H9 (cell line): ENCODE data around the gene TSPAN32. TPM values are rescaled to one million over a fixed set of nuclear protein-coding genes. Genes with fewer than 3 reads are reported as not detected.

Experiments used
- DNase-seq: peaks from one replicate; pipeline ENCODE4 v3.0.0-alpha.2; 2017
- H2AFZ ChIP-seq: one replicate; pipeline ENCODE4 v1.6.1; 2013; ENCODE audit warnings: mild to moderate bottlenecking, low read length, control low read depth, moderate library complexity
- H2AK5ac ChIP-seq: 2 replicates; pipeline ENCODE4 v1.6.1; 2013; ENCODE audit warnings: low read length, control low read depth, mixed read lengths; ENCODE audit not compliant: insufficient read length
- H2BK120ac ChIP-seq: one replicate; pipeline ENCODE4 v1.6.1; 2013; ENCODE audit warnings: low read depth, mild to moderate bottlenecking, low read length, control low read depth, inconsistent platforms; ENCODE audit not compliant: poor library complexity, severe bottlenecking
- H2BK12ac ChIP-seq: 2 replicates; pipeline ENCODE4 v1.6.1; 2013; ENCODE audit warnings: low read length, control low read depth, mixed read lengths, low read depth; ENCODE audit not compliant: insufficient read length
- H2BK15ac ChIP-seq: 2 replicates; pipeline ENCODE4 v1.6.1; 2013; ENCODE audit warnings: low read depth, low read length, control low read depth
- H2BK20ac ChIP-seq: one replicate; pipeline ENCODE4 v1.6.1; 2013; ENCODE audit warnings: low read depth, mild to moderate bottlenecking, low read length, control low read depth, inconsistent platforms; ENCODE audit not compliant: poor library complexity, severe bottlenecking
- H2BK5ac ChIP-seq: 2 replicates; pipeline ENCODE4 v1.6.1; 2013; ENCODE audit warnings: low read length, control low read depth, mixed read lengths; ENCODE audit not compliant: insufficient read length
- H3K14ac ChIP-seq: 2 replicates; pipeline ENCODE4 v1.6.1; 2013; ENCODE audit warnings: low read length, control low read depth; ENCODE audit not compliant: insufficient read depth
- H3K18ac ChIP-seq: 2 replicates; pipeline ENCODE4 v1.6.1; 2013; ENCODE audit warnings: low read depth, mild to moderate bottlenecking, mixed read lengths, low read length, control low read depth; ENCODE audit not compliant: insufficient read length
- H3K23ac ChIP-seq: 2 replicates; pipeline ENCODE4 v1.6.1; 2013; ENCODE audit warnings: low read length, control low read depth, mixed read lengths, low read depth; ENCODE audit not compliant: insufficient read length
- H3K23me2 ChIP-seq: 2 replicates; pipeline ENCODE4 v1.6.1; 2013; ENCODE audit warnings: low read depth, mild to moderate bottlenecking, mixed read lengths, low read length, control low read depth; ENCODE audit not compliant: insufficient read length, poor library complexity, severe bottlenecking
- H3K27ac ChIP-seq: 2 replicates; pipeline ENCODE4 v1.5.1; 2013; ENCODE audit warnings: low read length, control low read depth, mixed read lengths, low read depth; ENCODE audit not compliant: insufficient read length
- H3K27me3 ChIP-seq: 2 replicates; pipeline ENCODE4 v1.6.1; 2013; ENCODE audit warnings: low read length, control low read depth, inconsistent platforms; ENCODE audit not compliant: insufficient read depth
- H3K4ac ChIP-seq: 2 replicates; pipeline ENCODE4 v1.6.1; 2013; ENCODE audit warnings: low read depth, mild to moderate bottlenecking, control low read depth, inconsistent platforms, low read length, moderate library complexity
- H3K4me1 ChIP-seq: 2 replicates; pipeline ENCODE4 v1.6.1; 2013; ENCODE audit warnings: low read length, control low read depth, inconsistent platforms; ENCODE audit not compliant: insufficient read depth
- H3K4me2 ChIP-seq: 2 replicates; pipeline ENCODE4 v1.6.1; 2013; ENCODE audit warnings: low read length, control low read depth, mixed read lengths; ENCODE audit not compliant: insufficient read length, insufficient read depth
- H3K56ac ChIP-seq: 2 replicates; pipeline ENCODE4 v1.6.1; 2013; ENCODE audit warnings: low read depth, mild to moderate bottlenecking, mixed read lengths, low read length, control low read depth; ENCODE audit not compliant: insufficient read length
- H3K79me1 ChIP-seq: 2 replicates; pipeline ENCODE4 v1.6.1; 2013; ENCODE audit warnings: low read depth, mild to moderate bottlenecking, moderate library complexity, low read length, control low read depth, inconsistent platforms; ENCODE audit not compliant: insufficient read depth, poor library complexity, severe bottlenecking
- H3K79me2 ChIP-seq: 2 replicates; pipeline ENCODE4 v1.6.1; 2013; ENCODE audit warnings: low read length, control low read depth, inconsistent platforms; ENCODE audit not compliant: insufficient read depth
- H3K9ac ChIP-seq: 2 replicates; pipeline ENCODE4 v1.6.1; 2013; ENCODE audit warnings: low read length, control low read depth, mixed read lengths; ENCODE audit not compliant: insufficient read length; ENCODE audit errors: extremely low read depth
- H3K9me3 ChIP-seq: one replicate; pipeline ENCODE4 v1.6.1; 2013; ENCODE audit warnings: low read depth, low read length, inconsistent platforms; ENCODE audit not compliant: control insufficient read depth
- H3T11ph ChIP-seq: one replicate; pipeline ENCODE4 v1.6.1; 2013; ENCODE audit warnings: mild to moderate bottlenecking, low read length, control low read depth, inconsistent platforms
- H4K20me1 ChIP-seq: one replicate; pipeline ENCODE4 v1.6.1; 2013; ENCODE audit not compliant: control insufficient read depth, insufficient read length, insufficient read depth
- H4K5ac ChIP-seq: 2 replicates; pipeline ENCODE4 v1.6.1; 2013; ENCODE audit warnings: low read depth, mild to moderate bottlenecking, mixed read lengths, low read length, control low read depth; ENCODE audit not compliant: insufficient read length
- H4K8ac ChIP-seq: replicated peaks from 2 replicates; pipeline ENCODE4 v1.6.1; 2013; ENCODE audit warnings: low read length, control low read depth, mixed read lengths, low read depth; ENCODE audit not compliant: insufficient read length
- H4K91ac ChIP-seq: 2 replicates; pipeline ENCODE4 v1.6.1; 2013; ENCODE audit warnings: low read depth, mild to moderate bottlenecking, moderate library complexity, mixed read lengths, low read length, control low read depth; ENCODE audit not compliant: insufficient read length
- H3K27ac Mint-ChIP-seq, 3 experiments: 2 replicates in 2 of 3; 3 replicates in 1 of 3; pipeline ENCODE4 v1.8.0; 2020 to 2021; ENCODE audit warnings: mixed read lengths in 3 of 3, mild to moderate bottlenecking in 1 of 3, moderate library complexity in 1 of 3
- H3K27me3 Mint-ChIP-seq: 2 replicates; pipeline ENCODE4 v1.8.0; 2021; ENCODE audit warnings: low read depth, mild to moderate bottlenecking, moderate library complexity, mixed read lengths
- H3K36me3 Mint-ChIP-seq, 3 experiments: 2 replicates in 2 of 3; 3 replicates in 1 of 3; pipeline ENCODE4 v1.8.0; 2020 to 2021; ENCODE audit warnings: low read depth in 3 of 3, mixed read lengths in 3 of 3; ENCODE audit not compliant: insufficient read depth in 1 of 3
- H3K4me1 Mint-ChIP-seq, 2 experiments: 2 replicates each; pipeline ENCODE4 v1.8.0; 2020; ENCODE audit warnings: mixed read lengths in 2 of 2
- H3K4me3 Mint-ChIP-seq, 2 experiments: 2 replicates in 1 of 2; 3 replicates in 1 of 2; pipeline ENCODE4 v1.8.0; 2020 to 2021; ENCODE audit warnings: mild to moderate bottlenecking in 2 of 2, mixed read lengths in 2 of 2, moderate library complexity in 1 of 2
- H3K9me3 Mint-ChIP-seq, 2 experiments: 2 replicates in 1 of 2; 3 replicates in 1 of 2; pipeline ENCODE4 v1.8.0; 2020; ENCODE audit warnings: mild to moderate bottlenecking in 2 of 2, mixed read lengths in 2 of 2, moderate library complexity in 1 of 2
- WGBS: extraction: QIAGEN DNeasy Blood & Tissue Kit; methylation state at CpG from one replicate; pipeline ENCODE4 v1.1.7; 2013; ENCODE audit warnings: missing lambda C conversion rate, low lambda C conversion rate, mixed read lengths; ENCODE audit not compliant: insufficient read length; ENCODE audit errors: extremely low coverage; 5-methylcytosine and 5-hydroxymethylcytosine counted together
- total RNA-seq: library from RNA; stranded (reverse); gene quantifications from 2 replicates; pipeline ENCODE4 v1.2.1, GENCODE V29; 2021
- TF ChIP-seq, protein P1 (sequence below): fragments of 200-600 bp; sonication (generic); conservative IDR thresholded peaks from 3 replicates; pipeline ENCODE4 v1.8.0; 2021; ENCODE audit warnings: antibody characterized with exemption, mild to moderate bottlenecking

Gene TSPAN32
- total RNA-seq, 1 experiment from 2014 or later, result not detected

DNA sequence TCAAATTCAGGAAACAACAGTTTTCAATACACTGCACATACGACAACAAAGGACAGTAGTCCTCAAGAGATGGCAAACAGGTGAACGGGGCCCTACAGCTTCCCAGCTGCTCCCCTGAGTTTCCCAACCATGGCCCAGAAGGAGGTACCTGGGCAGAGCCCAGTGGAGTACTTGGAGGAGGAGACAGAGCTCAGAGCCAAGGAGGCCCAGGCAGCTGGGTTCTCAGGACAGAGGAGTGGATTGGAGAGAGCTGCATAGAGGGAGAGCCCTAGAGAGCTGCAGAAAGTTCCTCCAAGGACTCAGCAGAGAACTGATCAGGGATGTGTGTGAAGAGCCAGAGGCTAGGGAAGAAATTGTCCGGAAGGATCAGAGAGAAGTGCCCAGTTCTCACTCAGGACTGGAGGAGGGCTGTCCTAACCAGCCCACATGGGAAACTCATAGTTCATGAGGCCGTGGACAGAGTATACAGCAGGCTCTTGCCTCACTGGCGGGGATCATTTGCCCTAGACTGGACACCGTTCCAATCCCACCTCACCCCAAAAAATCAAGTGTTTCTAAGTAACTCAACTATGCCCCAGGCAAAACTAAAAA lies 23.8 kb upstream of the TSPAN32 start:
- H3K4me1 Mint-ChIP-seq, result peaks cover 12 to 14% of the 10 kb centered on the region in 2 experiments

More for the DNA sequence above, 23.8 kb upstream of the TSPAN32 start:
- Histone ChIP-seq H4K20me1 (no peaks in the 10 kb centered on the region), H3K18ac (no peak overlapping the region), H2BK5ac (no peak overlapping the region), H2AFZ (no peak overlapping the region), H3K4me1 (no peaks in the 10 kb centered on the region; the same call in 1 of the 2 replicates), H3K27me3 (no peaks in the 10 kb centered on the region; the same call in 1 of the 2 replicates), H3K27ac (no peak overlapping the region), H3K23ac (no peak overlapping the region), H4K91ac (no peak overlapping the region), H3K9me3 (no peaks in the 10 kb centered on the region), H3K4ac (no peak overlapping the region), H3K14ac (no peak overlapping the region), H3K9ac (no peak overlapping the region), H3K79me2 (no peaks in the 10 kb centered on the region), H3T11ph (no peak overlapping the region), H2BK120ac (no peak overlapping the region), H2AK5ac (no peak overlapping the region), H3K79me1 (no peaks in the 10 kb centered on the region), H3K4me2 (no peak overlapping the region), H2BK15ac (no peak overlapping the region), H4K8ac (no peak overlapping the region), H2BK12ac (no peak overlapping the region), H3K23me2 (no peaks in the 10 kb centered on the region), H3K56ac (no peak overlapping the region), H2BK20ac (no peak overlapping the region), H4K5ac (no peak overlapping the region)
- Mint-ChIP-seq H3K27me3 (peaks cover 72% of the 10 kb centered on the region), H3K4me3 (no peak overlapping the region), H3K9me3 (peaks cover 4 to 5% of the 10 kb centered on the region in 2 experiments; a peak in 3 of 5 replicates), H3K27ac (peak overlapping the region in 1 of 3 experiments; percentile 85; a peak in 2 of 7 replicates), H3K36me3 (0 out of 7 replicates have a peak, but pooled peaks cover 0 to 3% (median 0%) of the 10 kb centered on the region in 3 experiments)
- WGBS, result no CpG with 5 or more reads among the region's 6 CpGs
- TF ChIP-seq, protein P1, sequence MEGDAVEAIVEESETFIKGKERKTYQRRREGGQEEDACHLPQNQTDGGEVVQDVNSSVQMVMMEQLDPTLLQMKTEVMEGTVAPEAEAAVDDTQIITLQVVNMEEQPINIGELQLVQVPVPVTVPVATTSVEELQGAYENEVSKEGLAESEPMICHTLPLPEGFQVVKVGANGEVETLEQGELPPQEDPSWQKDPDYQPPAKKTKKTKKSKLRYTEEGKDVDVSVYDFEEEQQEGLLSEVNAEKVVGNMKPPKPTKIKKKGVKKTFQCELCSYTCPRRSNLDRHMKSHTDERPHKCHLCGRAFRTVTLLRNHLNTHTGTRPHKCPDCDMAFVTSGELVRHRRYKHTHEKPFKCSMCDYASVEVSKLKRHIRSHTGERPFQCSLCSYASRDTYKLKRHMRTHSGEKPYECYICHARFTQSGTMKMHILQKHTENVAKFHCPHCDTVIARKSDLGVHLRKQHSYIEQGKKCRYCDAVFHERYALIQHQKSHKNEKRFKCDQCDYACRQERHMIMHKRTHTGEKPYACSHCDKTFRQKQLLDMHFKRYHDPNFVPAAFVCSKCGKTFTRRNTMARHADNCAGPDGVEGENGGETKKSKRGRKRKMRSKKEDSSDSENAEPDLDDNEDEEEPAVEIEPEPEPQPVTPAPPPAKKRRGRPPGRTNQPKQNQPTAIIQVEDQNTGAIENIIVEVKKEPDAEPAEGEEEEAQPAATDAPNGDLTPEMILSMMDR, result no peak
- DNase-seq, result peak; percentile 39
